GM12878 (cell line): ENCODE results near the gene TOR1AIP1. TPM values are rescaled to one million over a fixed set of nuclear protein-coding genes. Genes with fewer than 3 reads are reported as not detected.

Experiments used
- ATAC-seq: fragments of 200-7000 bp; cut with Tn5 transposase; 3 replicates; pipeline ENCODE4 v1.9.1; 2020; ENCODE audit warnings: mild to moderate bottlenecking, moderate library complexity
- BruUV-seq: library from RNA; stranded (reverse); fragments of 400-500 nt; replicated peaks from 2 replicates; lab custom pipeline; 2021; lab: Mats Ljungman, UMichigan
- CTCF ChIA-PET: fragments of 300-600 bp; sonication (Branson Sonifier 250); formaldehyde crosslinking; extraction: SDS; loops from one replicate; lab custom pipeline; 2021; ENCODE audit warnings: inconsistent platforms; lab: Yijun Ruan, JAX
- POLR2A ChIA-PET: fragments of 350-600 bp; formaldehyde crosslinking; extraction: SDS; loops from one replicate; lab custom pipeline; 2021; ENCODE audit warnings: inconsistent platforms; lab: Charles Lee
- RAD21 ChIA-PET: fragments of 300-600 bp; sonication (Branson Sonifier 250); formaldehyde crosslinking; loops from one replicate; lab custom pipeline; 2023; ENCODE audit warnings: antibody characterized with exemption; ENCODE audit not compliant: unreplicated experiment; lab: Charles Lee
- SMC1A ChIA-PET: fragments of 300-600 bp; sonication (Branson Sonifier 250); formaldehyde crosslinking; loops from one replicate; lab custom pipeline; 2023; ENCODE audit not compliant: unreplicated experiment, uncharacterized antibody; lab: Charles Lee
- DNase-seq: peaks from one replicate; pipeline ENCODE4 v3.0.0-alpha.2; 2011; ENCODE audit warnings: low read depth, low spot score
- FAIRE-seq: peaks from 3 replicates; lab custom pipeline; 2011; peaks lifted over from hg19 to GRCh38; lab: Jason Lieb, UNC
- H2AFZ ChIP-seq: 2 replicates; pipeline ENCODE4 v1.6.0; 2011; ENCODE audit warnings: low read depth, low read length, control low read depth; ENCODE audit not compliant: control insufficient read depth
- H3K27ac ChIP-seq: 2 replicates; pipeline ENCODE4 v1.5.1; 2011; ENCODE audit warnings: control low read depth; ENCODE audit not compliant: control insufficient read depth, insufficient read depth
- H3K27me3 ChIP-seq, 2 experiments: replicated peaks in 1 of 2; 2 replicates each; pipeline versions ENCODE4 v1.6.0 to v1.6.1; 2011; ENCODE audit warnings: low read length in 1 of 2; ENCODE audit not compliant: control insufficient read depth in 2 of 2, insufficient read depth in 2 of 2
- H3K36me3 ChIP-seq, 2 experiments: 2 replicates each; pipeline ENCODE4 v1.5.1; 2011; ENCODE audit warnings: low read length in 1 of 2; ENCODE audit not compliant: control insufficient read depth in 2 of 2, insufficient read depth in 2 of 2
- H3K4me1 ChIP-seq: 2 replicates; pipeline ENCODE4 v1.6.1; 2011; ENCODE audit warnings: mild to moderate bottlenecking, low read length, moderate library complexity, mixed read lengths; ENCODE audit not compliant: control insufficient read depth, insufficient read depth
- H3K4me2 ChIP-seq: 2 replicates; pipeline ENCODE4 v1.6.0; 2011; ENCODE audit warnings: control low read depth; ENCODE audit not compliant: control insufficient read depth, insufficient read depth
- H3K4me3 ChIP-seq: fragments of 200-600 bp; sonication (generic); 2 replicates; pipeline ENCODE4 v1.5.1; 2016
- H3K79me2 ChIP-seq: 2 replicates; pipeline ENCODE4 v1.6.0; 2011; ENCODE audit warnings: low read length; ENCODE audit not compliant: control insufficient read depth, insufficient read depth
- H3K9ac ChIP-seq: 2 replicates; pipeline ENCODE4 v1.8.0; 2011; ENCODE audit warnings: low read length, control low read depth, mixed read lengths; ENCODE audit not compliant: control insufficient read depth, insufficient read depth
- H3K9me3 ChIP-seq: replicated peaks from 3 replicates; pipeline ENCODE4 v1.5.1; 2011; ENCODE audit warnings: mild to moderate bottlenecking, low read length; ENCODE audit not compliant: control insufficient read depth, insufficient read depth
- H4K20me1 ChIP-seq: 2 replicates; pipeline ENCODE4 v1.6.0; 2011; ENCODE audit not compliant: control insufficient read depth, insufficient read depth
- ATF2 ChIP-seq: IDR thresholded peaks from 2 replicates; pipeline ENCODE4 v1.6.1; 2012; ENCODE audit warnings: low read length, inconsistent platforms
- CEBPB ChIP-seq, 2 experiments: fragments of 150-350 bp in 1 of 2; IDR thresholded peaks; 2 replicates each; pipeline ENCODE4 v1.6.1; 2012 to 2014; ENCODE audit warnings: low read depth in 2 of 2, low read length in 2 of 2, borderline replicate concordance in 1 of 2, inconsistent platforms in 1 of 2
- DPF2 ChIP-seq: fragments of 450-650 bp; IDR thresholded peaks from 2 replicates; pipeline ENCODE4 v1.6.1; 2017; ENCODE audit warnings: mild to moderate bottlenecking
- JUNB ChIP-seq: IDR thresholded peaks from 2 replicates; pipeline ENCODE4 v1.6.1; 2016; ENCODE audit warnings: antibody characterized with exemption, mild to moderate bottlenecking
- WGBS: methylation state at CpG from one replicate; pipeline ENCODE4 v1.1.6; 2016; ENCODE audit warnings: low lambda C conversion rate; ENCODE audit not compliant: insufficient replicate concordance, insufficient coverage; ENCODE audit errors: missing lambda C conversion rate; 5-methylcytosine and 5-hydroxymethylcytosine counted together
- in situ Hi-C: fragments of 300-500 bp; cut with MboI; formaldehyde crosslinking; loops from 9 replicates; pipeline ENCODE4 v1.14.3; 2018; ENCODE audit warnings: mixed read lengths
- intact Hi-C: fragments of 100-400 bp; cut with micrococcal nuclease; formaldehyde crosslinking; loops from one replicate; pipeline ENCODE4 v1.14.2; 2022; ENCODE audit not compliant: unreplicated experiment
- polyA plus RNA-seq, 11 experiments: library from polyadenylated mRNA; depleted of rRNA in 4 of 11; unstranded in 6 of 11; stranded (reverse) in 5 of 11; fragments of >200 nt; fragmentation: Nextera tagmentation in 4 of 11; fragmentation: Illumina TruSeq in 1 of 11; extraction: Ambion mirVana in 4 of 11; extraction: Trizol in 1 of 11; gene quantifications; 1 replicate in 1 of 11; 2 replicates in 10 of 11; pipeline versions ENCODE4 v1.2.1 to v1.2.3, GENCODE V29; 2011 to 2016; ENCODE audit warnings: inconsistent platforms in 2 of 11, missing spikeins in 2 of 11, low read depth in 1 of 11
- total RNA-seq, 4 experiments: library from RNA; depleted of rRNA in 3 of 4; stranded (reverse); fragments of >200 nt in 3 of 4; fragmentation: Illumina TruSeq in 1 of 4; extraction: Trizol in 1 of 4; gene quantifications; 2 replicates each; pipeline versions ENCODE4 v1.2.1 to v1.2.3, GENCODE V29; 2013 to 2021

Gene TOR1AIP1
- total and polyA plus RNA-seq, 10 of the 15 experiments (the other 5 are each of a cell fraction or from before 2014, with no cell fraction given), result 14.8 to 36.0 (median 25.8) TPM

- no peak for ATAC-seq
- H3K9me3 ChIP-seq, result no peaks in the 10 kb centered on the region
- H4K20me1 ChIP-seq, result no peaks in the 10 kb centered on the region
- 0 out of 2 replicates have a peak overlapping the region, but pooled peaks have one; percentile 31 for H3K27ac ChIP-seq
- H2AFZ ChIP-seq, result no peak overlapping the region
- H3K27me3 ChIP-seq, result no peaks in the 10 kb centered on the region
- ChIA-PET POLR2A (interaction anchor here (0.6 to 0.9 kb wide), 2 partner anchors 12 to 241 kb away, joined by 3 read pairs; no protein-coding TSS in a partner anchor), SMC1A (interaction anchor here (0.6 to 2.2 kb wide), 5 partner anchors 9 to 144 kb away, joined by 3 to 8 read pairs (median 3); no protein-coding TSS in a partner anchor), RAD21 (interaction anchor here (0.7 to 1.1 kb wide), 2 partner anchors 9 to 12 kb away, joined by 3 to 4 read pairs; no protein-coding TSS in a partner anchor), CTCF (interaction anchor here (1.1 to 1.8 kb wide), 3 partner anchors 8 to 602 kb away, joined by 3 to 8 read pairs (median 4); no protein-coding TSS in a partner anchor)
- H3K4me1 ChIP-seq, result peaks cover 12% of the 10 kb centered on the region; the same call in 1 of the 2 replicates
- WGBS, result 25% methylated on average over 3 of the region's 3 CpGs
- peaks cover 55% of the 10 kb centered on the region for H3K79me2 ChIP-seq
- peak overlapping the region; percentile 72 for H3K4me3 ChIP-seq
- no peaks in the 10 kb centered on the region; a peak in 1 of 4 replicates for H3K36me3 ChIP-seq
- no TSS peak for BruUV-seq
- in situ Hi-C loops (no loop called here), intact Hi-C loops (no loop called here)
- peak overlapping the region; percentile 24; the same call in 1 of the 2 replicates for H3K9ac ChIP-seq
- FAIRE-seq, result no peak
- TF ChIP-seq ATF2, result peak; percentile 4; the same call in 1 of the 2 replicates
- peak in 1 of 2 experiments; percentile 77; a peak in 2 of 4 replicates for TF ChIP-seq CEBPB (IDR thresholded peaks at IDR 0.05; ENCODE audit: borderline replicate concordance in 1 of 2, low read depth in 2 of 2, low read length in 2 of 2)
- peak; percentile 15; the same call in 1 of the 2 replicates for TF ChIP-seq JUNB
- no peak for TF ChIP-seq DPF2
- peak overlapping the region; percentile 70 for H3K4me2 ChIP-seq
- no peak for DNase-seq
Observed at GRCh38 chr1:179876300-179876715, 5.8 kb upstream of the TOR1AIP1 start.
